Measurements from ENCODE around the gene CLEC12A. TPM values are rescaled to one million over a fixed set of nuclear protein-coding genes. Genes with fewer than 3 reads are reported as not detected.

Gene CLEC12A
- total and polyA plus RNA-seq, 2 of the 4 experiments (the other 2 are of a cell fraction): not detected

GRCh38 chr12:9947674-9948073 is 23.5 kb upstream of the CLEC12A start:
- Histone ChIP-seq H3K4me3 (ENCODE audit: insufficient read depth, low read depth, low read length) (no peak overlapping the region), H3K4me2 (ENCODE audit: low read depth, low read length) (no peak overlapping the region), H2AFZ (replicated peaks; ENCODE audit: low read length, poor library complexity) (no peak overlapping the region), H3K36me3 (ENCODE audit: control insufficient read depth, insufficient read depth, low read length) (no peaks in the 10 kb centered on the region), H3K27ac (ENCODE audit: insufficient read depth, low read length) (no peak overlapping the region), H2BK5ac (ENCODE audit: low read depth, low read length, poor library complexity, severe bottlenecking) (no peak overlapping the region), H3K56ac (ENCODE audit: extremely low read depth, insufficient read depth, low read length) (no peak overlapping the region), H4K5ac (ENCODE audit: low read depth, low read length) (no peak overlapping the region), H3K4me1 (ENCODE audit: control insufficient read depth, insufficient read depth, low read length) (no peaks in the 10 kb centered on the region), H2BK15ac (ENCODE audit: low read depth, low read length) (no peak overlapping the region), H3K9me3 (ENCODE audit: control insufficient read depth, insufficient read depth, low read length) (no peaks in the 10 kb centered on the region), H2AK9ac (replicated peaks; ENCODE audit: low read depth, low read length, poor library complexity) (no peak overlapping the region), H3K4ac (ENCODE audit: low read depth, low read length) (no peak overlapping the region), H4K8ac (ENCODE audit: low read depth in 2 of 2, low read length in 2 of 2) (no peak overlapping the region), H2BK120ac (ENCODE audit: low read depth, low read length) (no peak overlapping the region), H2BK20ac (ENCODE audit: low read depth, low read length) (no peak overlapping the region), H4K91ac (ENCODE audit: insufficient read depth, low read depth, low read length) (no peak overlapping the region), H4K20me1 (ENCODE audit: insufficient read depth, low read length) (no peaks in the 10 kb centered on the region), H3K18ac (ENCODE audit: low read depth, low read length) (no peak overlapping the region), H3K79me1 (ENCODE audit: low read depth in 1 of 2, low read length in 2 of 2) (no peaks in the 10 kb centered on the region), H3K9me1 (ENCODE audit: insufficient read depth, low read length) (no peaks in the 10 kb centered on the region; the same call in 1 of the 2 replicates), H3K14ac (replicated peaks; ENCODE audit: low read depth, low read length) (no peak overlapping the region), H3K9ac (ENCODE audit: low read depth, low read length) (no peak overlapping the region), H2AK5ac (ENCODE audit: low read depth, low read length) (no peak overlapping the region), H3K27me3 (ENCODE audit: control insufficient read depth, insufficient read depth, low read length) (peaks cover 9% of the 10 kb centered on the region), H3K23ac (ENCODE audit: low read depth, low read length) (no peak overlapping the region)
- WGBS, 2 experiments (ENCODE audit: extremely low coverage in 2 of 2, insufficient read length in 1 of 2): no CpG with 5 or more reads among the region's 3 CpGs
- intact Hi-C loops (cut with micrococcal nuclease): no loop called here
- ATAC-seq (ENCODE audit: low read depth) (no peak), DNase-seq (no peak)
- dilution Hi-C loops (cut with HindIII; ENCODE audit: low sequenced_read_pairs, unreplicated experiment): no loop called here
- BruUV-seq (replicated peaks): no TSS peak
- CTCF ChIA-PET: interaction anchor here (1.1 kb wide), 1 partner anchor 197 kb away, joined by 3 read pairs; no protein-coding TSS in a partner anchor
- TF ChIP-seq NFE2L2 (IDR thresholded peaks at IDR 0.05; ENCODE audit: low read depth, low read length) (no peak), USF2 (IDR thresholded peaks at IDR 0.05; ENCODE audit: low read depth, low read length) (no peak), RAD21 (IDR thresholded peaks at IDR 0.05; ENCODE audit: low read length) (no peak), CTCF (conservative IDR thresholded peaks at IDR 0.05; ENCODE audit: low read depth, low read length) (no peak), MXI1 (IDR thresholded peaks at IDR 0.05; ENCODE audit: borderline replicate concordance, low read depth, low read length) (no peak), RFX5 (IDR thresholded peaks at IDR 0.05; ENCODE audit: low read depth, low read length) (no peak), BHLHE40 (IDR thresholded peaks at IDR 0.05; ENCODE audit: low read depth, low read length) (no peak), POLR2A (IDR thresholded peaks at IDR 0.05; ENCODE audit: low read depth, low read length) (no peak), CEBPB (IDR thresholded peaks at IDR 0.05; ENCODE audit: low read depth, low read length) (no peak), MAFK (IDR thresholded peaks at IDR 0.05; ENCODE audit: low read depth, low read length) (no peak), RCOR1 (IDR thresholded peaks at IDR 0.05; ENCODE audit: insufficient replicate concordance, low read length) (no peak), SMC3 (IDR thresholded peaks at IDR 0.05; ENCODE audit: low read depth, low read length) (no peak), ELK1 (IDR thresholded peaks at IDR 0.05; ENCODE audit: borderline replicate concordance, low read depth, low read length) (no peak), CHD1 (IDR thresholded peaks at IDR 0.05; ENCODE audit: low read depth, low read length) (no peak), MAZ (IDR thresholded peaks at IDR 0.05; ENCODE audit: borderline replicate concordance, low read depth, low read length) (no peak), FOS (IDR thresholded peaks at IDR 0.05; ENCODE audit: low read depth, low read length) (no peak)
- in situ Hi-C loops (cut with MboI; ENCODE audit: low sequenced_read_pairs): no loop called here
- POLR2A ChIA-PET (ENCODE audit: unreplicated experiment): no interaction called here

Measured in IMR-90 (cell line).